Ovary (tissue), 3 donors: Measurements from ENCODE around the gene CCDC40.

ENCODE experiments used
- POLR2A ChIP-seq: fragments of 450-650 bp; IDR thresholded peaks from one replicate; pipeline ENCODE4 v1.6.1; 2017; ENCODE audit warnings: antibody characterized with exemption, mild to moderate bottlenecking, moderate library complexity
- TF ChIP-seq, protein P1 (sequence below), 3 donors: fragments of 450-650 bp in 2 of 3; fragments of 200-600 bp in 1 of 3; IDR thresholded peaks; one replicate each; pipeline versions ENCODE4 v1.5.1 to v1.8.0; 2016 to 2022; ENCODE audit warnings: antibody characterized with exemption in 3 of 3, mild to moderate bottlenecking in 1 of 3
- donor health status: DM: no; HTN: no; CAD: no.

DNA sequence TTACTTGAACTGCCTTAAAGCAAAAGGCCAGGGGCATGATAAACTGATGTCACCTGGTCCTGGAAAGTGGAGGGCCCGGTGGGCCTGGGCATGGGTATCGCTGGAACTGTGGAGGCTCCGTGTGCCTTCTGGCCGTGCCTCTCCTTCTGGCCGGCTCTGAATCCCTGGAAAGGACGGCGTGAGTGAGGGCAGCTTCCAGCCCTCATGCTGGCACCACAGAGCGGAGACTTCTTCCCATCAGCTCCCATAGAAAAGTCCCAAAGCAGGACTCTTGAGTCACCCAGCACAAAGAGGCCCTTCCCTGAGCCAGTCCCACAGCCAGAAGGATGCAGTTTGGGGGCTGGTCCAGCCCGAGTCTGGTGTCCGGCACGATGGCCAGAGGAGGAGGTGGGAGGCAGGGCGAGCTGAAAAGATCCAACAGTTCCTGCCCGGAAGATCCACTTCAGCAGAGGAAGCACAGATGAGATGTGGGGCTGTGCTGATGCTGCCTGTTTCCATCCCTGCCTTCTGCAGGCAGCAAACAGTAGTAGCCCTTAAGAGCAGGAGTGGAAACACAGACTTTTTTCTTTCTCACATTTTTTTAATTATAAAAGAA lies 72.7 kb downstream of the CCDC40 start:
- TF ChIP-seq, protein P1, sequence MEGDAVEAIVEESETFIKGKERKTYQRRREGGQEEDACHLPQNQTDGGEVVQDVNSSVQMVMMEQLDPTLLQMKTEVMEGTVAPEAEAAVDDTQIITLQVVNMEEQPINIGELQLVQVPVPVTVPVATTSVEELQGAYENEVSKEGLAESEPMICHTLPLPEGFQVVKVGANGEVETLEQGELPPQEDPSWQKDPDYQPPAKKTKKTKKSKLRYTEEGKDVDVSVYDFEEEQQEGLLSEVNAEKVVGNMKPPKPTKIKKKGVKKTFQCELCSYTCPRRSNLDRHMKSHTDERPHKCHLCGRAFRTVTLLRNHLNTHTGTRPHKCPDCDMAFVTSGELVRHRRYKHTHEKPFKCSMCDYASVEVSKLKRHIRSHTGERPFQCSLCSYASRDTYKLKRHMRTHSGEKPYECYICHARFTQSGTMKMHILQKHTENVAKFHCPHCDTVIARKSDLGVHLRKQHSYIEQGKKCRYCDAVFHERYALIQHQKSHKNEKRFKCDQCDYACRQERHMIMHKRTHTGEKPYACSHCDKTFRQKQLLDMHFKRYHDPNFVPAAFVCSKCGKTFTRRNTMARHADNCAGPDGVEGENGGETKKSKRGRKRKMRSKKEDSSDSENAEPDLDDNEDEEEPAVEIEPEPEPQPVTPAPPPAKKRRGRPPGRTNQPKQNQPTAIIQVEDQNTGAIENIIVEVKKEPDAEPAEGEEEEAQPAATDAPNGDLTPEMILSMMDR (IDR thresholded peaks at IDR 0.05): no peak
- TF ChIP-seq POLR2A: no peak
